RKO (cell line): Measurements from ENCODE around the gene RGS1.

ENCODE experiments used
- DNase-seq: peaks from one replicate; pipeline ENCODE4 v3.0.0-alpha.2; 2016; ENCODE audit warnings: low spot score

Gene RGS1

DNA sequence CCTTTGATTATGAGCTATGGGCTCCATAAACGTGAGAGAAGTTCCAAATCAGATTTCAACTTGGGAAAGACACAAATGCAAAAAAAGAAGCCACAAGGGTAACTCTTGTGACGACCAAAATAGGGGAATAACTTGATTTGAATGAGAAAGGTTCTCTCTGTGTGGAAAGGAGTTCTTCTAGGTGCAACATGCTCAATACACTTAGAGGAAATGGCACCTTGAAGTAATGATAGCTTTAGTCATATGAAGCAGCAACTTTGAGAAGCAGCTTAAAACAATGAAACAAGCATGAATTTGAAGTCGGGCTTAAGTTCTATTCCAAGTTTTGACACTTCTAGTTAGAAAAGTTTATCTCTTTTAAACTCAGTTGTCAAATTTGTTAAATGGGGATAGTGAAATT lies 21.8 kb upstream of the RGS1 start:
- DNase-seq, result no peak

GRCh38 chr1:192554904-192555303 lies 20.7 kb upstream of the RGS1 start:
- DNase-seq, result no peak

DNA sequence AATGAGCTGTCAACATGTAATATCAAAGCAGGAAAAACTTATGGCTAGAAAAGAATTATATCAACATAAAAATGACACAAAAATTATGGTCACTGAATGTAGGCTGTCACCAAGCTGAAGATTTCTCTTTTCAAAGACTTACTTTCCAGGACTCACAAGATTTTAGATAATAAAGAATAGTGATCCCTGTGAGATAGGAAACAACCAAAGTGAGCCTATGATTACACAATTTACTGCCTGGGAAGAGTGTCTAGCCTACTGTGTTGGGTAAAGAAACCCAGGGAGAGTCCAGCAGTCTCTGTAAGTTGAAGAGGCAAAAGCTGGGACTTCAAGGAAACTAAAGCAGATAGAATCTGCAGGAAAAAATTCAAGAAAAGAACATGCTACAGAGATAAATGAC lies 20.2 kb upstream of the RGS1 start:
- DNase-seq, result no peak

DNA sequence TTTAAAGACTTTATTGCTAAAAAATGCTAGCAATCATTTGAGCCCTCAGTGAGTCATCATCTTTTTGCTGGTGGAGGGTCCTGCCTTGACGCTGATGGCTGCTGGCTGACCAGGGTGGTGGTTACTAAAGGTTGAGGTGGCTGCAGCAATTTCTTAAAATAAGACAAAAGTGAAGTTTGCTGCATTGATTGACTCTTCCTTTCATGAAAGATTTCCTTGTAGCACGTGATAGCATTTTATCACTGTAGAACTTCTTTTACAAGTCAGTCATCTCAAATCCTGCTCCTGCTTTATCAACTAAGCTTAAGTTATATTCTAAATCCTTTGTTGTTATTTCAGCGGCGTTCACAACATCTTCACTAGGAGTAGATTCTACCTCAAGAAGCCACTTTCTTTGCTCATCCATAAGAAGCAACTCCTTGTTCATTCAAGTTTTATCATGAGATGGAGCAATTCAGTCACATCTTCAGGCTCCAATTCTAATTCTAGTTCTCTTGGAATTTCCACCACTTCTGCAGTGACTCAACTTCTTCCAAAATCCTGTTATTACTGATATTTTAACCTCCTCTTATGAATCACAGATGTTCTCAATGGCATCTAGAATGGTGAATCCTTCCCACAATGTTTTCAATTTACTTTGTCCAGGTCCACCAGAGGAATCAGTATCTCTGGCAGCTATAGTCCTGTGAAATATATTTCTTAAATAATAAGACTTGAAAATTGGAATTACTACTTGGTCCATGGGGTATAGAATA lies 17.6 kb upstream of the RGS1 start:
- DNase-seq, result no peak

GRCh38 chr1:192559115-192560006 lies 16.2 kb upstream of the RGS1 start:
- peak; percentile 9 for DNase-seq

DNA sequence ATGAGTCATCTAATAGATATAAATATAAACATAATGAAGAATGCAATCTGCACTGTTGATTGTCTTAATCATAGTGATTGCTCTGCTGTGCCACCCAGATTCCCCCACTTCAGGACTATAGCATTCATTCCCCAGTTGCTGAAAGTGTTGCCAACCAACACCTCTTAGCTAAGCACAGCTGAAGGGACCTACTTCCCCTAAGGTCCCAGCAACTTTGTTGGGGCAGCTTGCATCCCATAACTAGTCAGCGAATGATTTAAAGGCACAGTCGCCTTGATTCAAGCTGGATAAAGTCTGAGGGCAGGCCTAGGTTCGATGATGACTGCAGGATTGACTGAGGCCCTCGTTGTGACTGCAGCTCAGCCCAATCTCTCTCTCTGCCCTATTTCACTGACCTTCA lies 14.3 kb upstream of the RGS1 start:
- no peak for DNase-seq

GRCh38 chr1:192563129-192563528 lies 12.4 kb upstream of the RGS1 start:
- DNase-seq, result no peak

DNA sequence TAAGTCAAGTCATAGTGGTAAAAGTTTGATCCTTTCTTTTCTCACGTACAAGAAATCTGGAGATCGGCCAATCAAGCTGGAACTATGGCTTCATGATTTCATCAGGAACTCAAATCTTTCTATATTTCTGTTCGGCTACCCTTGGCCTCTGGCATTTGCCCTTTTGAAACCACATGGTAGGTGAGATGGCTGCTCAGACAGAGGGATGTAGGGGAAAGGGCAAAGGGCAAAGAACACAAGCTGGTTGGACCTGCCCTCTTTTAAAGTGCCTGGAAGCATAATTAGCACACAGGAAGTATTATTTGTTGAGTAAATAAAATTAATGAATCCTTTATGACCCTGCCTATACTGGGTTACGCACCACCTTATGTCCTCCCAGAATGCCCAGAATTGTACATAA lies 11.5 kb upstream of the RGS1 start:
- DNase-seq, result no peak

DNA sequence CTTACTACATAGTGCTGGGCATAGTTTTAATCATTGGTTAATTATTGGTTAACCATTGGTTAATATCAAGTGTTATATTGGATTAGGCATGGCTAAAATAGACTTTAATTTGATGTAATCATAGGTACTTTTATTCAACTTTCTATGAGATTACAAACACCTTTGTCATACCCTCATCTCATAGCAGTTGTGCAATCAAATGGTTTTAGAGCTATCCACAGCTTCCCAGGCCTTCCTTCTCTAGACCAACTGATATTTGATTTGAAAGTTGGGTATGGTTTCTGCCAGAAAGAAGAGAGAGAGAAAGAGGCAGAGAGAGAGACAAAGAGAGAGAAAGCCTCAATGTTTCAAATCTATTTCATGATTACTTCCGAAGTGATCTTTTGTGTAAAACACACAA lies 9.6 kb upstream of the RGS1 start:
- DNase-seq, result no peak

- no peak for DNase-seq
Measured at GRCh38 chr1:192566657-192567056, 8.9 kb upstream of the RGS1 start.

DNA sequence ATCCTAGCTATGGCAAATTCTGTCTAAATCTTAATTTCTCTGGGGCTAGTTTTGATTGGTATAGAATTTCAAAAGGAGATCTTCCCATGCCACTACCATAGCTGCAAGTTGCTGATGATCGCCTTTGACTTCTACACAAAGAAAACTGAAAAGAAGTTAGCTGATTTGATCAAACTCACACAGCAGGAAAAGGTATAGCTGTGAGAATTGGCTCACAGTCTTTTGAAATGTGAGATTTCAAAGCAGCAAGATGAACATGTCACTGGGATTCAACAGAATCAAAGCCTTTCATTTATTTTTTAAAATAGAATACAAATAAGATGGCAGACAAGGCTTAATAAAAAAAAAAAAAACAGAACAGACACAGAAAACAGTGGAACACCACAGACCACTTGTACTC lies 7.5 kb upstream of the RGS1 start:
- DNase-seq, result no peak

DNA sequence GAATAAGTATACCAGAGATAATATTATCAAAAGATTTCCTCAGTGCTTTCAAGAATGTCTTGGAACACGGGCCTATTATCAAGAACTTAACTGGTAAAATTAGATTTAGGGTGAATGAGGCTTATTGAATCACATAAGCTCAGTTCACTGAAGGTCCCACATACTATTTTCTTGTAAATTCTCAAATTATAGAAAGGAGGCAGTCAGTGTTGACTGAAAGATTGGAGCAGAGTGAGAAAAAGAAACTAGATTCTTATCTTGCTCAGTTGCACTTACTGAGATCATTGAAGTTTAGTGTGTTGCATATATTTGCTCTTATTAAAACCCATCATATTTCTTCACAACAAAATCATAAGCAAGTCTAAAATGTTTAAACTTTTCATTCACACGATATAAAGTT lies 3.9 kb upstream of the RGS1 start:
- DNase-seq, result no peak

DNA sequence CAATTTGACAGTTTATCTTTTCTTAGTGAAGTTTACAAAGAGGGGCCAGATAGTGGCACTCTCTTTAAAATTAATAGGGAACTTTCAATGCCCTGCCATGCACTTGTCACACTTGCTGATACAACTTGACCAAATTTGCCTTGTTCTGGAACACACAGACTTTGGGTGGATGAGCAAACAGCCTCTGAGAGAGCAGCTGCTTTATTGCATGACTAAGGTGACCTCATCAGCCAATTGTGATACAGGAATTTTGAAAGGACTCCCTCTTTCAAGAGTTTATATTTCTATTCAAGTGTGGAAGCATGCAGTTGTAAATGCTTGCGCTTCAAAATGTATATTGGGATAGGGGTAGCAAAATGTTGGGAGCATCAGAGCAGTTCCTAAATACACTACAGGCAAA lies 2.1 kb upstream of the RGS1 start:
- peak; percentile 39 for DNase-seq

GRCh38 chr1:192574073-192574472 lies 1.5 kb upstream of the RGS1 start:
- DNase-seq, result no peak

DNA sequence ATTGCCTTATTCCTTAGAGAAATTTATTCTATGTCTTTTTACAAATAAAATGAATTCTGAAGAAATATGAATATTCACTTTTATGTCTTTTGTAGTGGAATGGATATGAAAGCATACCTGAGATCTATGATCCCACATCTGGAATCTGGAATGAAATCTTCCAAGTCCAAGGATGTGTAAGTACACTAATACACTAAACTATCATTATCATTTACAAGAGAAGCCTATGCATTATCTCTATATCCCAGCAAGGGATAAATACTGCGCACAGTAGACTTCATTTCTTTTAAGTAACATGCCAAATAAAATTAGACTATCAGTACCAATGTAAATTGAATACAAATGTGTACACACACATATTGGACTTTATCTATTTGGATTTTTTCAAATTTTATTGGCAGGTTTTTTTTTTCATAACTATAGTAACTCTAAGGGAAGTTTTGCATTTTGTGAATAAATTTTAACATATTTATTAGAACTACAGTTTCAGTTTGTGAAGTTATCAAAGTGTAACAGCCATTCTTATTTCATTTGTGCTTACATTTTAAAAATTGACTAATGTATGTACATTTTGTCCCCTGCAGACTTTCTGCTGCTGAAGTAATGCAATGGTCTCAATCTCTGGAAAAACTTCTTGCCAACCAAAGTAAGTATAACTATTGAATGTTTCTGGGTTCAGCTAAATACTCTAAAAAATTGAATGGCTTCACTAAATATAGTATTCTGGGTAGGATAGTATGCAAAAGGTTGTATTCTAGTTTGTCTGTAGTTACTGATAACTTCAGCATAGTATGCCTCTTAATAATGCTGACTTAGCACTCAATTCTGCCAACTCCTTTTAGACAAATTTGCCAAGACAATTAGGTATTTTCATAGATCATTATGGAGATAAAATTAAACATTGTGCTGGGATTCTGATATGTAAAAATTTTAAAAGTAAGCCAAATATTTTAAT lies 894 bp downstream of the RGS1 start:
- no peak for DNase-seq

GRCh38 chr1:192577145-192578140 lies 1.9 kb downstream of the RGS1 start:
- no peak for DNase-seq

GRCh38 chr1:192578144-192578909 lies 2.8 kb downstream of the RGS1 start:
- DNase-seq, result no peak

GRCh38 chr1:192579010-192579738 lies 3.6 kb downstream of the RGS1 start:
- DNase-seq, result no peak

DNA sequence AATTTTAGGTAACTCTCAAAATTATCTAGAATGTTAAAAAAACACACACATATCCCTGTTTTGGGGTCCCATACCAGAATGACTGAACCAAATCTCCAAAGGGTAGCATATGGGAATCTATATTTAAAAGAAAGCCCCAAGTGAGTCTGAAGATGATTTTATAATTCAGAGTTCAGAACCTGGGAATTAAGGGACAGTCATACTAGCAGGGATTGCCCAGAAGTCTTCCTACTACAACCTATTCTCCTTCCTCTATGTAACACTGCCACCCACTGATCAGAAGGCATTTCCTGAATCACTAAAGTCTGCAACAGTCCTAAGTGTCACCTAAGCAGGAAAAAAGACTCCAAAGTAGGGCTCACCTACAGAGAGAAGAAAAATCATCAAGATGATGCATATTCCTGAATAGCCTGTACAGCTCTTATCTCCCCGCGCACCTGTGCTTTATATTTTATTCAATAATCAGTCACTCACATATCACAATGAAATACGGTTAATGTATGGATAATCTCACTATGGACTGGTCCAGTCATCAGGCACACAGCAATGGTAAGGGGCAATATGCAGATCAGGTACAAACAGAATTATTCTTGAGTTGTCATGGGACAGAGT lies 4.9 kb downstream of the RGS1 start:
- DNase-seq, result peak; percentile 53
